HG03558 (cell line): Measurements from ENCODE around the gene SV2B.

Experiments used
- ATAC-seq: cut with Tn5 transposase; IDR thresholded peaks from one replicate; pipeline ENCODE4 v1.9.1; 2021; ENCODE audit warnings: moderate number of reproducible peaks; ENCODE audit not compliant: unreplicated experiment; ENCODE audit errors: extremely low read depth

SV2B gene

DNA sequence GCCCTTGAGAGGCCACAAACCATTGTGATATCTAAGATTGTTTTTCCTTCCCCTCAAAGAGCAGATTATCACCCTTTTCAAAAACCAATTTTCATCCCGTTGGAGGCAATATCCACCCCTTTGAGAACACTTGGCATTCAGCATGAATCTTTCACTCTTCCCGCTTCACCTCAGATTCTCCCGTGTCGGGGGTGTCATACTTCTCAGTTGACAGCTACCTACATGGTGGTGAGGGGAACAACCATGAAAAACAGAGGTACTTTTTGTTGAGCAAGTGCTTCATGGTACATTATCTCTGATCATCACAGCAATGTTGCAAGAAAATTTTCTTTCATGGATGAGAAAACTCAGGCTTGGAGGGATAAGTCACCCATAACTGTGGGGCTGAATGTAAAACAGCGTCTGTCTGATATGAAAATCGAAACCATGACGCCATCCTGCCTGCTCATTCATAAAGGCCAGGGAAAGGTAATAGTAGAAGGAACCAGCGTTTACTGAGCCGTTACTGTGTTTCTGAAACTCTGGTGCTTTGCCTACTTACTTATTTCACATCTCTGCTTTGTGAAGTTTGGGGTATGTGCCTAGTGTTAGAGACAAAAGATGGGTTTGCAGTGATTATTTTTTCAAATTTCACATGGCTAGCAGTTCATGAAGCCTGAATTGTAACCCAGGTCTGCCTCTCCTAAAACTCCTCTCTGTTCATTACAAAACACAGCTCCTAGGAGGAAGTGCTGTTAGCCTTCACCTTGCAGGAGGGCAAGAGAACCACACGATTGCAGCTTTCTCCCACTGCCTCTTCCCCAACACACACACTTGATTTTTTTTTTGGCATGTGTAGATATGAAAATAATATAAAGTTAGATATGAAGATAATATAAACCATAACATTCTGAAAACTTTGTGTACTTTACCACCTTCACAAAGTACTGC lies 35.4 kb downstream of the SV2B start:
- peak; percentile 72 for ATAC-seq

- no peak for ATAC-seq
Observed at GRCh38 chr15:91136386-91136923, 36.4 kb downstream of the SV2B start.

GRCh38 chr15:91140601-91141000 lies 40.5 kb downstream of the SV2B start:
- no peak for ATAC-seq

DNA sequence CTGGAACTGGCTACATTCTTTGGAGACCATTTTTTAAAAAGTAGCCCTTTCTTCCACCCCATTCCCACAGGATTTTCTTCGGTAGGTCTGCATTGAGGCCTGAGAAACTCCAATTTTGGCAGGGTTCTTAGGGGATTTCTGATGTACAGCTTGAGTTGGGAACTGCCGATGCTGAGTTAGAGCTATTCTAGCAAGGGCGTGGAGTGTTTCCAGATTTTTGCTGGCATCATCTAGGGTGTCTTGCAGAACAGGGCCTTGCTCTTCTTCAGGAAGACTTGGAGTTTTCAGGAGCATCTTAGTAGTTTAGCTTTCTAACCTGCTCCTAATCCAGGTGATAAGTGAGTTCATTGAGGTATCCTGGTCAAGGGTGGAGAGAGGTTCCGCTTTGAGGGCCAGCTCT lies 41.0 kb downstream of the SV2B start:
- no peak for ATAC-seq

- ATAC-seq: no peak
Observed at GRCh38 chr15:91142106-91142744, 42.2 kb downstream of the SV2B start.

DNA sequence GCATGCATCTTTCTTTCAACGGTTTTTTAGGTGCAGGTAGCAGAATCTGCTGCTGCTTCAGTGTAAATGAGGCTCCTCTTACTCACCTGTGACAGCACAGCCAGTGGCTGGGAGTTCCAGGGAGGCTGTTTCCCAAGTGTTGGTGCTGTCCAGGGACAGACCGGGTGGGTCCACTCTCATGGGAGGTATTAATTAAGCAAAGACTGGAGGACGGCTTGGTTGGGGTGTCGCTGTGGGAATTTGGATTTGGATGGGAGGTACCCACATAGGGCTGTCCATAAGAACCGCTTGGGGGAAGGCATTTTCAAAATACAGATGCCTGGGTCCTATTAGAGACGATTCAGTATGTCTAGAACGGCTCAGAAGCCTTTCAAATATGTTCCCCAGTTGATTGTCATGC lies 42.9 kb downstream of the SV2B start:
- no peak for ATAC-seq

- no peak for ATAC-seq
Observed at GRCh38 chr15:91146728-91147127, 46.7 kb downstream of the SV2B start.

DNA sequence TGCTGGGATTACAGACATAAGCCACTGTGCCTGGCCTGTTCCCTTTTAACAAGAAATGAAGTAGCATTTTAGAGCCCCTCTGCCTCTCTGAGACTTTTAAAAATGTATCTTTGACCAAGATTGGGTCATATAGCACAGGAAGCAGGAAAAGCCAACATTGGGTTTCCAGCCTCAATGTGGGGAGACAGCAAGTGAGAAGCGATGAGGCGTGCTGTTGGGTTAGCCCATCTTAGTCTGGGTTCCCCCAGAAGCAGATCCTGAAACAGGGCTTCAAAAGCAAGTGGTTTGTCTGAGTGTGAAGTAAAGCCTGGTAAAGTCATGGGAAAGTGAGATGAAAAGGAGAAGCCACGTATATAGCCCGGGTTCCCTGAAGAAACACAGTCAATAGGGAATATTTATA lies 48.2 kb downstream of the SV2B start:
- ATAC-seq: no peak

DNA sequence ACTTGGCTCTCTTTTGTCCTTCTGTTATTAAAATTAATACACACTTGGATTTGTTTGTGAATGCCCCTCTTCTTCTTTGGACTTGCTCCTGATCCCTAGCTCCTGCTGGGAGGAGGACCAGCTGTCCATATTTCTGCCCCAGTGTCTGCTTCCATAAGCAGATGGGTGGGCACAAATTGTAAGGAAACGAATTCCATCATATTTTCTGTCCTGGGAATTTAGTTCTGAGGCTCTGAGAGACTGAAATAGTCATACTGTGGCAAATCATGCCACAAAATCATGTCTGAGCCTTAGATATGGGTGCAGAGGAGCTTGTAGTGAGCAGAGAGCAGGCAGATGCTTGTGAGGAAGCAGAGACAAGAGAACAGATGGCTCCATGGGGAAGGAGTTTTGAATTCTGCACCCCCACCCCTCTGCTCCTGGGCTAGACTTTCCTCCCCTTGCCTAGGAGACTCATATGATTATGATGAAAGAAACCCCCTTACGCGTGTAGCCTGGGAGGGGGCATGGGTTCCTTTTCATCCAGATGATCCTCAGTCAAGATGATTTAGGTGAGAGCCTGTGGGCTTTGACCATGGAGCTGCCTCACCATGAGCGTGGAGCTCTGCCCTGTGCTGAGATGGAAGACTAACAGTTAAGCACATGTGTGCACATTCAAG lies 50.6 kb downstream of the SV2B start:
- no peak for ATAC-seq

DNA sequence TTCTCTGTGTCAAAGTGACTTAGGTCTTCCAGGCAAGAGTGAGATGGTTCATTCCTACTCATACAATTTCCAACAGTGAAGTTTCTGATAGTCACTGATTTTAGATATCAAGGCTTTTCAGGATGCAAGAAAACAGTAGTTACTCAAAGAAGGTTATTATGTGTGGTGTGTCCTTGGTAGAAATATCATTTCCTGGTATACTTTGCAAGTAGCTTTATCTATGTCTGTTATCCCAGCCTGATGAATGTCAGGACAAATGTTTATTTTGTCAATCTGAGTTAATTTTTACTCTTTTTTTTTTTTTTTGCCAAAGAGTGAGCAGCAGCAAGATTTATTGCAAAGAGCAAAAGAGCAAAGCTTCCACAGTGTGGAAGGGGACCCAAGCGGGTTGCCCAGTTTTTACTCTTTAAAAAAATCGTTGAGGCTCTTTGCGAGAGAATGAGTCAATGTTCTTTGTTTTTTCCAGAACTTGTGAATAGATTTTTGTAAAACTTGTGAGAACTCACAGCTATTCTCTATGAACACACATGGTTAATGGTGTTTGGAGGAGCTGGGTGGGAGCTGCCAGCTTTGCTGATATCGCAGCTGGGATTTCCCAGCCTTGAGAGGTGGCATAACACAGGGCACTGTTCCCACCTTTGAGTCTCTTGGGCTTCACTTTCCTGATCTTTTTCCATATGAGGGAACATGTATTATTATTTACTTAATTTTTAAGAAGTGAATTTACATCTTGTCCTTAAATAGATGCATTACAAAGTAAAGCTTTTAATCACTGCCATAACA lies 51.9 kb downstream of the SV2B start:
- ATAC-seq: no peak

DNA sequence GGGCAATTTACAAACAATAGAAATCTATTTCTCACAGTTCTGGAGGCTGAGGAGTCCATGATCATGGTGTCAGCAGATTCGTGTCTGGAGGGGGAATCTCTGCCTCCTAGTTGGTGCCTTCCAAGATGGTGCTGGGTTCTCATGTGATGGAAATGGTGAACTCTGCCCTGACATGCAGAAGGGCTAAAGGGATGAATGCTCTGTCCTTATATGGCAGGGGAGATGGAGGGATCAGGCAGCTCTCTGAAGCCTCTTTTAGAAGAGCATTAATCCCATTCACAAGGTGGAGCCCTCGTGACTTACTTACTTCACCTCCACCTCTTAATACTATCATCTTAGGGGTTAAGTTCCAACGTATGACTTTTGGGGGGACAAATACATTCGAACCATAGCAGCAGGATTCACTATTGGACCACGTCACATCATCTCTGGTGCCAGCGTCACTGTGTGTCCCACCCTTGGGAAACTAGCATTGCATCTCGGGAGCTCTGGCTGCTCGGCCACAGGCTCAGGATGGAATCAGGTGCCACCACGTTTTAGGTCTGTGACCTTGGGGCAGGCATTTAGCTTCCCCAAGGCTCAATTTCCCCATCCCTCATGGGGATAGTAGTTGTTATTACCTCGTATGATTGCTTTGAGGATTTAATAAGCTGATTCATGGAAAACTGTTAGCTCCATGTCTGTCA lies 53.0 kb downstream of the SV2B start:
- no peak for ATAC-seq

DNA sequence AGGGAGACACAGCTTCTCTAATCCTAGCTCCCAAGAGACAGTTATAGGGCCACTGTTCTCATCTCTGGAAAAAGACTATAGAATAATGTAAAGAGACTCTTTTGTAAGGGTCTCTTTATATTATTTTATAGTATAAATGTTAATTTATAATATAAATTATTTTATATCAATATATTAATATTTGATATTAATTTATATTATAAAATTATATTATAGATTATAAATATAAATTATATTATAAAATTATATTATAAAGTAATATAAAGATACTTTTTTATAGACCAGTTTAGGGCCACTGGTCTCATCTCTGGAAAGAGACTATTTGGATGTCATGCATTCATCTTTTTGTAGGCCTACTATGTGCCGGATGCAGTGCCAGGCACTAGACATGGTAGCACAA lies 53.9 kb downstream of the SV2B start:
- no peak for ATAC-seq

GRCh38 chr15:91156175-91156726 lies 56.2 kb downstream of the SV2B start:
- ATAC-seq: no peak

GRCh38 chr15:91158415-91159394 lies 58.6 kb downstream of the SV2B start:
- ATAC-seq: no peak

- ATAC-seq: no peak
Observed at GRCh38 chr15:91165850-91166249, 65.8 kb downstream of the SV2B start.

DNA sequence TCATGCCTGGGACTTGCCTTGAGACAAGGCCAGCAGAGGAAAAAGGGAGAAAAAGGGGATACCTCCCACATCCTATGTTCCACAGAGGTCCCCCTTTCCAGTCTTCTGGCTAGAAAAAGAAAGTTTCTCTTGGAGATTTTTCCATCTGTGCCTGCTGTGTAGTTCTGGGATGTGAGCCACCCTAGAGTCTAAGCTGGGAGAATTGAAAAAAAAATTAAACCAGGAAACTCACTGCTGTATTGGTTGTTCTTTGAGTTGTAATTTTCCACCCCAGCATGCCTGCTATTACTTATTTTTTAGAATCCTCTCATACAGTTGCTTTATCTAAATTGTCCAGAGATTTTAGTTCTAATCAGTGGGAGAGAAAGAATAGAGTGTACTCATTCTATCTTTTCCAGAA lies 68.4 kb downstream of the SV2B start:
- ATAC-seq: no peak

DNA sequence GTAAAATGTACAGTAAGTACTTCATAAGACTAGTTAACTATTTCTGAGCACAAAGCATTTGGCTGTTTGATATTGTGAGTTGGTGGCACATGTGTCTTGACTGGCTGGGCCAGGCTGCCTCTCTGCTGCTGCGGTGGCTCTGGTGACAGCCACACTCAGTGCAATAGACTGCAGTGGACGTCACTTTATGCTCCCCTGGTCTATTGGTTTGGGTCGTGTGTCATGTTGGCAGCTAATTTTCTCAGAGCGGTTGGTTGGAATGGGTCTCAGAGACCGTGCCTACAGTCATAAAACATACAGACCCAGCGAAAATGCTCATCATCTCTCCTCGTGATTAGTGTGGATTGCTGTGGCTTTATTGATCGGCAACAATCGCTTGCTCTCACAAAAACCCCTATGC lies 71.3 kb downstream of the SV2B start:
- ATAC-seq: no peak

- no peak for ATAC-seq
Observed at GRCh38 chr15:91182101-91182500, 82.0 kb downstream of the SV2B start.
